Suprapubic skin (tissue), 4 donors: Measurements from ENCODE around the gene PYGB. TPM values are rescaled to one million over a fixed set of nuclear protein-coding genes. Genes with fewer than 3 reads are reported as not detected.

Experiments
- total RNA-seq, 4 donors: library from RNA; depleted of rRNA; stranded (reverse); fragments of >200 nt; gene quantifications; one replicate each; pipeline ENCODE4 v1.1.0, GENCODE V29; 2016

Gene PYGB
- total RNA-seq, 4 donors from 2014 or later: 142 to 247 (median 198) TPM

Other genes with a start within 250 kb of the PYGB start
- 10 to 100 TPM; 29.0 to 80.0 (median 47.6) TPM for gene ACSS1, start 189.9 kb upstream of the PYGB start, total RNA-seq
- not detected for gene VSX1, start 165.9 kb upstream of the PYGB start, total RNA-seq
- 100 to 1,000 TPM in 1 of 4 donors, 10 to 100 TPM in 3; 33.8 to 103 (median 47.0) TPM for gene ENTPD6, start 52.4 kb upstream of the PYGB start, total RNA-seq
- gene ABHD12, start 142.8 kb downstream of the PYGB start, total RNA-seq: 10 to 100 TPM; 41.6 to 75.8 (median 52.3) TPM
- gene GINS1, start 159.6 kb downstream of the PYGB start, total RNA-seq: 1 to 10 TPM; 2.4 to 3.6 (median 2.6) TPM